Tongue (tissue), 2 donors: ENCODE results near the gene HDLBP. TPM values are rescaled to one million over a fixed set of nuclear protein-coding genes. Genes with fewer than 3 reads are reported as not detected.

ENCODE experiments used
- DNase-seq: peaks from one replicate; pipeline ENCODE4 v3.0.0-alpha.2; 2015
- total RNA-seq: library from RNA; depleted of rRNA; stranded (reverse); fragments of >200 nt; gene quantifications from one replicate; pipeline ENCODE4 v1.2.3, GENCODE V29; 2014

Gene HDLBP
- total RNA-seq, 1 donor from 2014 or later: 509 TPM

DNA sequence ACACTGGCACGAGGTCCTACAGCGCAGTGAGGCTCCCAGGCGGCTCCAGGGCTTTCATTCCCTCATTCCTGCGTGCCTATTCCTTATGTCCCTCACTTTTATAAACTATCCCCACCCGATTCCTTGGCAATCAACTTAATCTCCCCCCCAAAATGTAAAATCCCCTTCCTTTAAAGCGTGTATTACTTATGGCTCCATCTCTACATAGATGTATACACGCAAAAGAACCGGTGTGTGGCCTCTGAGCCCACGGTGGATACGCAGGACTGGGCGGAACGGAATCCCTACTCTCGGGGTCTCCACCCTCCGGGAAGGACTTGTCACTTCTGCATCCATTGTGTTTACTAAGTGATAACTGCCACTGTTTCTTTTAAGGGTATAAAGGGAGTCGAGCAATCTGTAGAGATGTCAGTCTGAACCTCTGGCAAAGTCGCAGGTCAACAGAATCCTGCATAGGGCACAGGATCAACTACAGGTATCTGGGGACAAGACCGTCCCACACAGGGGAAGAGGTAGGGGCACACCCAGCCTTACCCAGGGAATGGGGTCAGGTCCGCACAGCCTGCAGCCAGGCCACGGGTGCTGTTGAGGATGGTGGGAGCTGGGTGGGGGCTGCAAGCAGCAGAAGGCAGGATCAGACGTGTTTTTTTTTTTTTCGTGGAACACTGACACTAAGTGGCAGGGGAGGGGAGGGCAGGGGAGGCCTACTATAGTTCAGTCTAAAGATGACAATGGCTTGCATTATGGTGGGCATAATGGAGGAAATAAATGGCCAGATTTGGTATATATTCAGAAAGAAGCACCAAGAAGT is 42.1 kb downstream of the HDLBP start:
- no peak for DNase-seq

DNA sequence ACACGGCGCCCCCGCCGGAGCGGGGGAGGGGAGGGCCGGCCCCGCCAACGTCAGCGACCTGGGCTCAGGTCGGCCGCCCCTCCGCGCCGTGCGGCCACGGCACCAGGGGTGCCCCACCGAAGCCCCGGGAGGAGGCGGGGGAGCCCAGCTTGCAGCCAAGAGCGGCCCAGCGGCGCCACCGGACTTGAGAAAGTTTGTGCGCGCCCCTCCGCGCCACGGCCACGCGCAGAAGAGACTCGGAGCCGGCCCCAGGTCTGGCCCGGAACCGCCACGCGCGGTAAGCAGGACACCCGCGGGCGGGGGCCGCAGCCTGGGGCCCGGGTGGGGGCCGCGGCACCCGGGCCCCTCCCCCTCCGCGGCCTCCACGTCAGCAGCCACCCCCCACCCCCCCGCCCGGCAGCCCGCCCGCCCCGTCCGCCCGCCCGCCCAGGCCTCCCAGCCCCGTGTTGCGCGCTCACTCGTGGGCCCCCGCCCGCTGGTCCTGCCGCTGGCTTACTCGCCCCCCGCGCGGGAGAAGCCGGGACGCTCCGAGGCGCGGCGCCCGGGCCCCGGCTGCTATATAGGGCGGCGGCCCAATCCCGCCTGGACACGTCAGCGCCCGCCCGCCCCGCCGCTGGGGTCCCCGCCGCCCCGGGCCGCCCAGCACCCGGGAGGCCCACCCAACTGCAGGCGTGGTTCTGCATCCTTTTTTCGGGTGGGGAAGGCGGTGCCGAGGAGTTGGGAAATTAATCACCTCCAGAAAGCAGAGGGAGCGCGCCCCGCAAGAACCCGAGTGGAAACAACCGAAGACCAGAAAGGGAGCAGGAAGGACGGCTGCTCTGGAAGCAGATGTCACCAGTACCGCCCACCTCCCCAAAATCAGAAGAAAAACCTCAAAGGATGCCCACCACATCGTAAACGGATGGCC is 42.9 kb downstream of the HDLBP start:
- DNase-seq: peak; percentile 84

DNA sequence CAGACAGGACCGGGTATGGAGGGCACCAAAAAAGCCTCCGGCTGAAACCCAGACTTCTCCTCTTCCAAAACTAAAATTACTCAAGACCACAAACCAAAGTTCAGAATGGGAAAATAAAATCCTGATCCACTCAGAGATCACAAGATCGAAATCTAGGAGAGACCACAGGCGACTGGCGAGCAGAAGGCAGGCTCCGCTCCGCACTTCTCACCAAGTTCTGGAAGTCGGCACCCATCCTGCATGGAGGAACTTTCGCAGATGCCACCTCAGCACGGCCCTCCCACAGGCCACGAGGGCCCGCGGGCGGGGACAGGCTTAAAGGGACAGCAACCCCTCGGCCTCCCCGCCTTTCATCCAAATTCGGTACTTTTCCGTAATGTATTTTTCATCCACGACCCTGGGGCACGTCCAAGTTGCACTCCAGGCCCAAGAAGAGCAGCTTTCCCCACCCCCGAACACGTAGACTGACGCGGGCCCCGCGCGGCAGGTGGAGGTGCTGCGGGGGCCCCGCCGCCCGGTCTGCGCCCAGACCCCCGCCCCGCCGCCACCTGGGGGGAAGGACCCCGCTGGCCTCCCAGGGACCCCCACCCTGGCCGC is 43.7 kb downstream of the HDLBP start:
- peak; percentile 87 for DNase-seq

DNA sequence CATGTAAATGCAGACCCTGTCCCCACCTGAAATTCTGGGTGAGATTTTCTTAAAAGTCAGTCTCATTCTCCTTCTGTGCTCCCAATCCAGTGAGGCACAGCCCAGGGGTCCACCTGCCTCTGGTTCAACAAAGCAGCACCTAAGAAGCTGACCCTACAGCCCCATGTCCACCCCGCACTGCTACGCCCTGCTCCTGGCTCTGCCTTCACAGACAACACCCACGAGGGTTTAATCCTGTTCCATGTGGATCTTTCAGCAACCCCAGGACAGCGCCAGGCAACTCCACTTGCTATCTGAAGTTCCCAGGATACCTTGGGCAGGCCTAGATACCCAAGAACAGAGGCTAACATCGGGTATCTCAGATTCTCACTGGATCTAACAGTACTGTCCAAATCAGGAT is 44.9 kb downstream of the HDLBP start:
- no peak for DNase-seq

- peak; percentile 19 for DNase-seq
Observed at GRCh38 chr2:241269707-241270520, 45.6 kb downstream of the HDLBP start.

- DNase-seq: no peak
Observed at GRCh38 chr2:241268716-241269445, 46.6 kb downstream of the HDLBP start.

- no peak for DNase-seq
Observed at GRCh38 chr2:241268306-241268705, 47.2 kb downstream of the HDLBP start.

GRCh38 chr2:241267249-241268067 is 48.0 kb downstream of the HDLBP start:
- no peak for DNase-seq

DNA sequence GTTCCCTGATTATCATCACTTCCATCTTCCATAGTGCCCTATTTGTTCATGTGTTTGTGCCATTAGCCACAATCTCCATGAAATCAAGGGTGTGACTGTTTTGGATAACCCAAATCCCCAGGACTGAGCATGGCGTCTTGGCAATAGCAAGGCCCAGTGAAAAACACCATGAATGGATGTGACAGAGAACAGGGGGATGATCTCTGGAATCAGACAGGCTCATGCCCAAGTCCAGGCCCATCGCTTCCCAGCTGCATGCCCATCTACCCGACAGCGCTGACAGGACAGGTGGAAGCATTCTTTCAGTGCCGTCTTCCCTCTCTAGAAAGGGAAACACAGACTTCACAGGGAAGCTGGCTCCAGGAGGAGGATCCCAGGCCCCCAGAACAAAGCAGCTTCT is 50.0 kb downstream of the HDLBP start:
- DNase-seq: peak; percentile 19

- DNase-seq: no peak
Observed at GRCh38 chr2:241263061-241263460, 52.4 kb downstream of the HDLBP start.

DNA sequence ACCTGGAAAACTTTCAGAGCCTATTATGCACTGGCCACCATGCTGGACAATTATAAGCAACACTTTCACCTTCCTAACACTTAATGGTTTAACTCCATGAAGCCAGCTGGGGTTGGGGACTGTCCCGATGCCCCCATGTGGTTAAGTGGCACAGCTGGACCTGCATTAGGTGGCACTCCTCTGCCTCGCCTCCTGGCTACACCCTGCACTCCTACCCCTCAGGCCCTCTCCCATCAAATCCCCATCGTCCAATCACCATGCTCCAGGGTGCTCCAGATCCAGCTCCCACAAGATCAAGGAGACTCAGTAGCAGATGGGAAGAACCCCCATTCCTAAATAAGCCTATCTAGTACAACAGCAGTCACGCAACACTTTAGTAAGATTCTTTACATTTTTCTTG is 53.8 kb downstream of the HDLBP start:
- no peak for DNase-seq

- no peak for DNase-seq
Observed at GRCh38 chr2:241260911-241261310, 54.6 kb downstream of the HDLBP start.

GRCh38 chr2:241258505-241259280 is 56.8 kb downstream of the HDLBP start:
- DNase-seq: no peak

- no peak for DNase-seq
Observed at GRCh38 chr2:241257419-241258032, 57.9 kb downstream of the HDLBP start.

DNA sequence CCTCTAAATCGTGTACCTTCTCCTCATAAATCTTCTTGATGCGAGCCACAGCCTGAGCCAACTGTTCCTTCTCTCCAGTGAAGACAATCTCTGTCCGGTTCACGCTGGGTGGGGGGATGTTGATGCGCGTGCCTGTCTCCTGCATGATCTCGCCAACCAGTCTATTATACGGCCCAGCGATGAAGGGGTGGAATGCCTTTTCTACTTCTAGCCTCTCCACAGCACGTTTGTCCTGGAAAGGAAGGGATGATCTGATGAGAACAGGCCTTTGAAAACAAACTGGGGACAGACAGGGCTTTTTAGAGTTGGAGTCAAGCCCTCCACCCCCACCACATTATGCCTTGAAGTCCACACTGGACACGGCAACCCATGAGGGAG is 59.3 kb downstream of the HDLBP start:
- DNase-seq: no peak

DNA sequence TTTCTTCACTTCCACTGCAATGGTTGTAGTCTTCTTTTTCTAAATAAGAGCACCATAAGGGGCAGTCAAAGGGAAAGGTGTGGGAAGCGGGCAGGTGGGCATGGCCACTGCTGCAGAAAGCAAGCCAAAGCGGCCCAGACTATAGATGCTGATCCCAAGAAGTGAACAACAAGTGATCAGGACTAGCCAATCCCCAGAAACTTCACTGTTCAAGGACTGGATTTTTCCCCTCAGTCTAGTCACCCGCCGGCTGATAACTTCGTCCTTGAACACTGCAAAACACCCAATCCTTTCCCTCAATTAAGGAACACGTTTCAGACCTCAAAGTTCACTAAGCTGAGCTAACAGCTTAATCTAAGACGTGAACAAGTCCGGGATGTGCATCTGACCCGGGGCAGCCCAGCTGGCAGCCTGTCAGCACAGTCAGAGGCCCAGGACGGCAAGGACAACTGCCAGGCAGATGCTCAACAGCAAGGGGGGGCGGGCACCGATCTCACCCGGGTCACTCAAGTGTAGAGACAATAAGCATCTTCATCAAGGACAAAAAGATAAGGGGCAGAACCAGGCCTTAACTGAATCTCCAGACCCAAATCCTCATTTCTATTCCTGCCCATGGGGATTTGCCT is 59.8 kb downstream of the HDLBP start:
- DNase-seq: no peak

DNA sequence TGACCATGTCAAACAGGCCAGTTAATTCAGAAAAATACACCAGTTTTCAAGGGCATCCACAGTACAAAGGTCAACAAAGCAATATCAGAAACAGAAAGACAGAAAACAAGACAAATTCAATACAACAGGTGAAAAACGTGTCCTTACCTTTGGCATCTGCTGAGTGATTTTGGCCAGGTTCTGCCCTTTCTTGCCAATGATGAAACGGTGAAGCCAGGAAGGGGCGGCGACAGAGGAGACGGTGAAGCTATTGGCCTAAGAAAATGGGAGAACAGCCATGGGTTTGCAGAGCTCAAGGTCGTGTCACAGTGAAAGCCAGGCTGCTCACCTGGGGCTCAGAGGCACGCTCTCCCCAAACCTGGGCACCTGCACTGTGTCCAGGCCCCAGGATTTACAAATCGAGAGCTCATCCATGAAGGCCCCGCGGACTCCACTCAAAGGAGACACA is 60.5 kb downstream of the HDLBP start:
- no peak for DNase-seq

DNA sequence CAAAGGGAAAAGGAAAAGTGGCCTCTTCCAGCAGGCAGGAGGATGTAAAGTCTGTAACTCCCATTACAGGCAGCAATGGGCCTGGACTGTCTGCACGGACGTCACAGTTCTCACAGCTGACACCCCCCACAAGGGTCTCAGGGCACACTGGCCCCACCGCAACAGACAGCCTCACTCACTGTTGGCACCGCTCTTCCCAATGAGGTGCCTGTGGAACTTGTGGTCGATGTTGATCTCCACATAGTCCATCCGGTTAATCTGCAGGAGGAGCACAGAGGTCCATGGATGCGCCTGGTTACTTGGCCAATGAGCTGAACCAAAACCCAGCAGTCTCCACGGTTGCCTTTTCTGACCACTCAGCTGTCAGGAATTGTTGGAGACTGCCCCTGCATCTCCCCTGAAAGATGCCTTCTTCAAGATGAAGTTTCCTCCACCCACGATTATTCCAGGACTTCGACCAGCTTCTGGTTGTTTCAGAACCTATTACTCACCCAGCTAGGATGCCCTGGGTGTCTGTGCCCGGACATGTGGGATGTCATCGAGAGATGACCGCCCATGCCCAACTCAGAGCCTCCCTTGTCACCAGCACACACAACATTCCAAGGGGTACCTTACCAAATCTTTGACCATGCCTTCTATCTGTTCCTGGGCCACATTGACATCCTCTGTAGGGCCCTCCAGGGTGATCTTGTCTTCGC is 62.5 kb downstream of the HDLBP start:
- no peak for DNase-seq
